HG03060 (cell line): ENCODE measurements around the gene NFAT5.
"Not testable (repeated sequence)": the region's sequence is repeated elsewhere in the genome, so short reads cannot be mapped to it uniquely, and the experiment has no call there.

Experiments
- ATAC-seq: cut with Tn5 transposase; IDR thresholded peaks from one replicate; pipeline ENCODE4 v1.9.1; 2021; ENCODE audit warnings: low read depth, moderate number of reproducible peaks; ENCODE audit not compliant: unreplicated experiment

The NFAT5 gene, protein sequence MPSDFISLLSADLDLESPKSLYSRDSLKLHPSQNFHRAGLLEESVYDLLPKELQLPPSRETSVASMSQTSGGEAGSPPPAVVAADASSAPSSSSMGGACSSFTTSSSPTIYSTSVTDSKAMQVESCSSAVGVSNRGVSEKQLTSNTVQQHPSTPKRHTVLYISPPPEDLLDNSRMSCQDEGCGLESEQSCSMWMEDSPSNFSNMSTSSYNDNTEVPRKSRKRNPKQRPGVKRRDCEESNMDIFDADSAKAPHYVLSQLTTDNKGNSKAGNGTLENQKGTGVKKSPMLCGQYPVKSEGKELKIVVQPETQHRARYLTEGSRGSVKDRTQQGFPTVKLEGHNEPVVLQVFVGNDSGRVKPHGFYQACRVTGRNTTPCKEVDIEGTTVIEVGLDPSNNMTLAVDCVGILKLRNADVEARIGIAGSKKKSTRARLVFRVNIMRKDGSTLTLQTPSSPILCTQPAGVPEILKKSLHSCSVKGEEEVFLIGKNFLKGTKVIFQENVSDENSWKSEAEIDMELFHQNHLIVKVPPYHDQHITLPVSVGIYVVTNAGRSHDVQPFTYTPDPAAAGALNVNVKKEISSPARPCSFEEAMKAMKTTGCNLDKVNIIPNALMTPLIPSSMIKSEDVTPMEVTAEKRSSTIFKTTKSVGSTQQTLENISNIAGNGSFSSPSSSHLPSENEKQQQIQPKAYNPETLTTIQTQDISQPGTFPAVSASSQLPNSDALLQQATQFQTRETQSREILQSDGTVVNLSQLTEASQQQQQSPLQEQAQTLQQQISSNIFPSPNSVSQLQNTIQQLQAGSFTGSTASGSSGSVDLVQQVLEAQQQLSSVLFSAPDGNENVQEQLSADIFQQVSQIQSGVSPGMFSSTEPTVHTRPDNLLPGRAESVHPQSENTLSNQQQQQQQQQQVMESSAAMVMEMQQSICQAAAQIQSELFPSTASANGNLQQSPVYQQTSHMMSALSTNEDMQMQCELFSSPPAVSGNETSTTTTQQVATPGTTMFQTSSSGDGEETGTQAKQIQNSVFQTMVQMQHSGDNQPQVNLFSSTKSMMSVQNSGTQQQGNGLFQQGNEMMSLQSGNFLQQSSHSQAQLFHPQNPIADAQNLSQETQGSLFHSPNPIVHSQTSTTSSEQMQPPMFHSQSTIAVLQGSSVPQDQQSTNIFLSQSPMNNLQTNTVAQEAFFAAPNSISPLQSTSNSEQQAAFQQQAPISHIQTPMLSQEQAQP (N-terminal part only)

DNA sequence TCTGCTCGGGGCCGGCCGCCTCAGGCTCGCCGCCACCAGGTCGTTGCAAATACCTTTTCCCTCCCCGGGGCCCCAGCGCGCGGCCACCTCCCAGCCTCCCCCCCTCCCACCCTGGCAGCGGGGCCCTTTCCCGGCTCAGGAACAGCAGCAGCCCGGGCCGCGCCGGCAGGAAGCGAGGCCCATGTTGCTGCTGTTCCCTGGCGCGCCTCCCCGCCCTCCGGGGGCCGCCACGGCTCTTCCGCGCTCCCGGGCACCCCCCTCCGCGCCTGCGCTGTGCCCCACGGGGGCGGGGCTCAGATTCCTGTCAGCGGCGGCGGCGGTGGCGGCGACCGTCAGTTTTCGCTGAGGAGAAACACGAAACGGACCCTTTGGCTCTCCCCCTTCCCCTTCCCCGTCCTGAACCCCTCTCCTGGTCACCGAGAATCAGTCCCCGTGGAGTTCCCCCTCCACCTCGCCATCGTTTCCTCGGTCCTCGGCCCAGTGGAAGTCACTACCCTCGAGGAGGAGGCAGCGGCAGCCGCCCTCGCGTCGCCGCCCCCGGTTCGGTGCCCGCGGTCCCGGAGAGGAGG, at the start of gene NFAT5:
Gene NFAT5, plus strand, starts transcription at position 296 of the 569 bp plus-strand sequence. CDS start 336 bp downstream, outside the sequence.
- ATAC-seq, result no peak

DNA sequence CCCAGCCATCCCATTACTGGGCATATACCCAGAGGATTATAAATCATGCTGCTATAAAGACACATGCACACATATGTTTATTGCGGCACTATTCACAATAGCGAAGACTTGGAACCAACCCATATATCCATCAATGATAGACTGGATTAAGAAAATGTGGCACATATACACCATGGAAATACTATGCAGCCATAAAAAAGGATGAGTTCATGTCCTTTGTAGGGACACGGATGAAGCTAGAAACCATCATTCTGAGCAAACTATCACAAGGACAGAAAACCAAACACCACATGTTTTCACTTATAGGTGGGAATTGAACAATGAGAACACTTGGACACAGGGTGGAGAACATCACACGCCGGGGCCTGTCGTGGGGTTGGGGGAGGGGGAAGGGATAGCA, 47.9 kb upstream of the NFAT5 start:
- not testable (repeated sequence) for ATAC-seq

DNA sequence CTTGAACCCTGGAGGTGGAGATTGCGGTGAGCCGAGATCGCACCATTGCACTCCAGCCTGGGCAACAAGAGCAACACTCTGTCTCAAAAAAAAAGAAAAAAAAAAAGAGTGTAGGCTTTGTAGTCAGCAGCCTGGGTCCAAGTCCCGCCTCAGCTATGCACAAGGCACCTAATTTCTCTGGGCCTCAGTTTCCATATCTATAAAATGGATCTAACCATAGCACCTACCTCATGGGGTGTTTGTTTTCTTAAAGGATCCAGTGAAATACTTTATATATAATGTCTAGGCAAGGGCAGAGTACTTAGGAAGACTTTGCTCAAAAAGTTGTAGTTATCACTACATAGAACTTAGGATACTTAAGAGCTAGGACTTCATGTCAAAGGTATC, 45.4 kb upstream of the NFAT5 start:
- ATAC-seq, result no peak

DNA sequence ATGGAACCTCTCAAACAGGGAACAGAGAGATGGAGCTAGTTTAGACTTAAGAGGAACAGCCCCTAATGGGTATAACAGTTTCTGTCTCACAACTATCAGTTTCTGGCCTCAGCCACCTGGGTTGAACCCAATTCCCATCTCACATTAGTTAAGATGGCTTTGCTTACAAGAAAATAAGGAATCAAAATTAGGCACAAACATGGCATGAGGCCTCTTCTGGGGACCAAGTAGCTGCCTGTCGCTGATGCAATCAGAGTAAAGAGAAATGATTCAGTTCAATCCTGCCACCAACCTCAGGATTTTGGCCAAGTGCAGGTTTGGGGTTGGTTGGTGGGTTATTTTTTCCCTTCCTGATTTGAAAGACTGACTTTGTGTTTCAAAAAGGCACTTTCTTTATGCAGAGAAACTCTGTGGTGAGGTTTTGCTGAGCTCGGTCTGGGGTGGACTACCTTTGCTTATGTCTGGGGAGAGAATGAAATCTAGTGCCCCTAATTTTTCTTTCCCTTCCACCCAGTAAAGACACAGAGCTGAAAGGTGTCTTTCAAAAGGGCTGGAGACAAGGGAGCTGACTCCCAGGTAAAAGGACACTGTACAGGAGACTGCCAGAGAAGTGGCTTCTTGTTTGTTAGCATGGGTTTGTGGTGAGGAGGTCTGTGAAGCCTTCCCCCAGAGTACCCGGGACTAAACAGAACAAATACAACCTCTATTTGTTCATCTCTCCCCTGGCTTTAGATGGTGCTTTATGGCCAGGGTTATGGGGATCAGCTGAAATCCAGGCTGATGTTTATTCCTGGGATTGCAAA, 44.8 kb upstream of the NFAT5 start:
- ATAC-seq, result no peak

DNA sequence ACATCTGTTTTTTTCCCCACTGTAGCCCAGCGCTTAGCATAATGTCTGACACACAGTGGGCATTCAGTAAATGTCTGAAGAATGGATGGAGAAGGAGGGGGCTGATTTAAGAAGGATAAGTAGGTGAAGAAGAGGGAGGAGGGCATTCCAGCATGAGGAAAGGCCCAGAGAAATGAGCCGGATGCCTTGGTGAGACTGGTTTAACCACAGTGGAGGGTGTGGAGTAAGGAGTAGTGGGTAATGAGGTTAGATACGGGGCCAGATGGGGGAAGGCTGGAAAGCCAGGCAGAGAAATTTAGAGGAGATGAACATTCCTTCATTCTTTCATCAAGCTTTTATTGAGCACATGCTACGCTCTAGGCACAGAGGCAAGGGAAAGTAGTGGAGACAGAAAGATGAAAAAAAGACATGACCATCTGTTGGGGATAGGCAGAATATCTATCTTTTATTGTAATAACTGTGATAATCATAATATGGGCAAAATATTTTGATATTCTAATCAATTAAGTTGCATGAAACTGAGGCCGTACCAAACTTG, 43.7 kb upstream of the NFAT5 start:
- ATAC-seq, result no peak

DNA sequence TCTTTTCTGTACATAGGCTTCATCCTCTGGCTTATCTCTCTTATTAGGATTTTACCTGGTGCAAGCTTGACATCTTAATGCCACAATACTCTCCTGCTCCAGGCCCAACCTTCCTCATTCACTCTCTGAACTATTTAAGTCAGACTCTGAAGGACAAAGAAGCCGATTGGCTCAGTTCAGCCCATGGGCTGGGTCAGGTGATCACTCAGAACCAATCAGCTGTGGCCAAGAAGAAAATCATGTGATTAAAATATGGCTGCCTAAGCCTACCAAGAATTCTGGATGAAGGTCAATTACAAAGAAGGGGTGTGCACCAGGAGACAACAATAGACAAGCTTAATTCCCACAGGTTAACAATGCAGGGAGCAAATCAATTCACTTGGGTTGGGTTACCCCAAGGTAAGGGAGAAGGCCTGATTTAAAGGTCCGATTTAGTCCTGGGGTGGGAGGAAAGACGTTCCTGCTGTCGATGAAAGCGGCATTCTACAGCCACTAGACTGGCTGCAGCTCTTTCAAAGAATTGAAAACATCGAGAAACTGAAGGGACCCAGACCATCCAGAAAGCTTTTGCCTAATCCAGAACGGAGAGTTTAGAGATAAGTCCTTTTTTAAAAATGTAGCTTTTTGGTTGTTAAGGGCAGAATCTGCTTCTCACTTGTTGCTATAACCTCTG, 42.9 kb upstream of the NFAT5 start:
- no peak for ATAC-seq

DNA sequence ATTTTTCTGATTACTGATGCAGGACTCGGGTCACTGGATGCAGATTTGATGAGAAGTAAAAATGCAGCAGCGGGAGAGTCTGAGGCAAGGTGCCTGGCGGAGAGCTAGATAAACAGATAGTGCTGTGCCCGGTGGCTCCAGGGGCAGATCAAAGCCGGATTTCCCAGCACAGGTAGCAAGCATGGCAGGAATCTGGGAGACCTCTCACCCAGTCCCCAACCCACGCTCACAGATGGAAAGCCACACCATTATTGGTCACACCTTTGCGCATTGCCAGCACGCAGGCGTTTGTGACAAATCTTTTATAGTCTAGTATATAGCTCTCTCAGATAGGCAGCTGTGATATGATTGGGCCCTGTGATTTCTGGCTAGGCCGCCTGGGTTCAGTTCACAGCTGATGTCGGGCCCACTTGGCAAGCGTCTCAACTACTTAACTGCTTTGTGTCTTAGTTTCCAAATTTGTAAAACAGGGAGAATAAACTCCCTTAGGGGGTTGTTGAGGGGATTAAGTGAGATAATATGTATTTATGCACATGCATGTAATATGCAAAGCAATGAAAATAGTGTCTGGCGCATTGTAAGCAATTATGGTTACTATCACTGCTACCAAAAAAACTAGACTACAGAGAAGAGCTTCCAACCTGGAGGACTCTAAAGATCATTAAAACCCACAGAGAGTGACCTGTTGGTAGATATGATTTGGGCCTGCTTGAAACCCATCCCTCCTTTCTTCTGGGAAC, 42.0 kb upstream of the NFAT5 start:
- ATAC-seq, result no peak

DNA sequence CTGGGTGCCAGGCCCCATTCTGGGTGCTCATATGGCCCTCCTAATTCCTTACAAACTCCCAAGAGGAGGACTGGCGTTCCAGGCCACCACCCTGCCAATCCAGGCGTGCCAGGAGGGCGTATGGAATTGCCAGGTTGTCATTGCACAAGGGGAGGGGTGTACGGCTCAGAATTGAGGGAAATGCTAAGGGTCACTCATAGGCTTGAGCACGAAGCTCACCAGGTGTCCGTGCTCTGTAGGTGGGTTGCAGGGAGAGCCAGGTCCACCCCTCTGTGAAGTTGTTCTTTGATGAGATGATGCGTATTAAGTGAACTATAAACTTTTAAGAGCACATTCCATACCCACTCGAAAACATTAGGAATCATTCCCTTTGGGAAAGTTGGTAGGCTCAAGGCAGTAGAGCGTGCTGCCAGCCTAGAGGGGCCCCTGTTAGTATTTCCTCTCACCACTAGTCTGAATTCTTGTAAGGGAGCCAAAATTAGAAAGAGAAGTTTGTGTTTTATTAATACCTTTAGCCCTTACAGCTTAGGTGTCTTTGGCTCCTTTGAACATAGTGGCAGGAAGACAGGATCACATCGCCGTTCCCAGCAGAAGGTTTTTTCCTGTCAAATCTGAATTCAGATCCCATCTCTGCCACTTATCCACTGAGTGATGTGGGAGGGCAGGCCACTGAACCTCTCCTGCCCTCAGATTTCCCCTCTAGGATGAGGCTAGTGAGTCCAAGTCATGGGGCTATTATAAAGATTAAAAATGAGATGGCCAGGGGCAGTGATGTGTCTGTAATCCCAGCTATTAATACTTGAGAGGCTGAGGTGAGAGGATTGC, 38.7 kb upstream of the NFAT5 start:
- ATAC-seq, result no peak

DNA sequence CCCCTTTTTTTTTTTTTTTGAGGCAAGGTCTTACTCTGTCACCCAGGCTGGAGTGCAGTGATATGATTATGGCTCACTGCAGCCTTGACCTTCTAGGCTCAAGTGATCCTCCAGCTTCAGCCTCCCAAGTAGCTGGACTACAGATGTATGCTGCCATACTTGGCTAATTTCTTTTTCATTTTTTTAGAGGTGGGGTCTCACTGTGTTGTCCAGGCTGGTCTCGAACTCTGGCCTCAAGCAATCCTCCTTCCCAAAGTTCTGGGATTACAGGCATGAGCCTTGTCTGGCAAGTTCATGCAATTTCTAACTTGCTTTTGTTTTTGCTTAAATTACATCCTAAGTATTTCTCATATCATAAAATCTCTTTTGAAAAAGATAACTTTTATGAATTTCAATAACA, 33.8 kb upstream of the NFAT5 start:
- ATAC-seq, result no peak

DNA sequence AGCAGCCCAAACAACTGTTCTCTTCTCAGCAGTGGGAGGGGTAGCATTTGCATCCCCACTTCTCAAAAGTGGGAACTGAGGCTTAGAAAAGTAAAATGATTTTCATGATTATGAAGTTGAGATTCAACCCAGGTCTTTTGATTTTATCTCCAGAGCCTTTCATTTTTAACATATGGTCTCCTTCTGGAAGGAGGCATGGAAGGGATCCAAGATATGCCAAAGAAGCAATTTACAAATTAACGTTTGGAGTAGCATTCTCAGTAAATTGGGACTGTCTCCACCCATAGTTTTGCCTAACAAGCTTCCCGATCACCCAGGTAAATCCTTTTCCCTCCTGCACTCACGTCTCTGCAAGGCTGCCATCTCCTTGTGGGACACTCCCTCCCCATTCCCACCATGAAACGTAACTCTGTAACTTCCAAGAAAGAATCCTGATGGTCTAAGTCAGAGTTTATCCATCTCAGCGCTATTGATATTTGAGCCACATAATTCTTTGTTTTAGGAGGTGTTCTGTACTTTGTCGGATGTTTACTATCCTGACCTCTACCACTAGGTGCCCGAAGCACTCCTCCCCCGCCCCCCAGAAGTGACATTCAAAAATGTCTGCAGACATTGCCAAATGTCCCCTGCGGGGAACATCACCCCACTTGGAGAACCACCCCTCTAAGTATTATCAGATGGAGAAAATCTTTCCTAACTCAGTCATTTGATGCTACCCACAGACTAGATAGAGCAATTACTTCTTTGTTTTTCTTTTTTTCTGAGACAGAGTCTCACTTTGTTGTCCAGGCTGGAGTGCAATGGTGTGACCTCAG, 32.9 kb upstream of the NFAT5 start:
- ATAC-seq, result no peak

DNA sequence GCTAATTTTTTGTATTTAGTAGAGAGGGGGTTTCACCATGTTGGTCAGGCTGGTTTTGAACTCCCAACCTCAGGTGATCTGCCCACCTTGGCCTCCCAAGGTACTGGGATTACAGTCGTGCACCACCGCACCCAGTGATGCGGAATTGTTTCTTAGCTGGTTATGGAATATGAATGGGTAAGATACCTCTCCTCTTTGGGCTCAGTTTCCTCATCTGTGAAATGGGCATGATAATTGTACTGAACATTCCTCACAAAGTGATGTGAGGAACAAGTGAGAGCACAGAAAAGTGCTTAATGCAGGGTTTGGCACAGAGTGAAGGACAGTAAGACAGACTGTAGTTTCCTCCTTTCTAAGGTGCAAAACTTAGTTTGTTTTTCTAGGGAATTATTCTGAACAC, 31.0 kb upstream of the NFAT5 start:
- ATAC-seq, result no peak

DNA sequence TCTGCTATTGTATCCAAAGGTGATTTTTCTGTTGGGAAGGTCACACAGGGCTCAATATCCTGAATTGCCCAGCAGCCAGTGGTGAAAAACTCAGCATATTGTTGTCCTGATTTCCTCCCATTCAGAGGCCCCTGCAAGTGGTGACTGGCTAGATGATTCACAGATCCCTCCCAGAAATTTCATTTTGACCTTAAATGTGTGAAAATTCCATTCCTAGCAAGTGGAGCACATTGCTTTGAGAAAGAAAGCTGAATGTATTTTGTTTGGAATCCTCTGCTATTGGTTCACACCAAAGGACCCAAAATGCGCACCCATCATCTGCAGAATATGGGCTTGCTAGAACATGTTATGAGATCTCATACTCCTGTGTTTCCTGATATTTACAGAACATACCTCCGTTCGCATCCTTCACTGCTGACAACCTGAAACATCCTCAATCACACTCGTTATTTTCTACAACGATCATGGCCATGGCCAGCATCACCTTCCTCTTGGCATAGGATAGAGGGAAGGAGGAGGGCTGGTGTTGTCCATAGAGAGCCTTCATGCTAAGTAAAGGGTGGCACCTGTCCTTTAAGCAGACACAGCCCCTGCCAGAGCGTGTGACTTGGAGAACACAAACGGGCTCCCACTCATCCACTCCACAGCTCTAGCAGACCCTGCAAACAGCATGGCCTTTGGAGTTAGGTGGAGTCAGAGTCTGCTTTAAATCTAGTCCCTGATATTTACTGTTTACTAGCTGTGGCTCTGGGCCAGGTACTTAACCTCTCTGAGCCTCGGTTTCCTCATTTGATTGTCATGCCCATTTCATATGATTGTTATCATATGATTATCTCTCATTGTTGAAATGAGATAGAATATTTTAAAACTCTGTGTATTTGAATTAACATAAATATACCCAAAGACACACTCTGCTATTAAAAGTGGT, 30.4 kb upstream of the NFAT5 start:
- ATAC-seq, result no peak

DNA sequence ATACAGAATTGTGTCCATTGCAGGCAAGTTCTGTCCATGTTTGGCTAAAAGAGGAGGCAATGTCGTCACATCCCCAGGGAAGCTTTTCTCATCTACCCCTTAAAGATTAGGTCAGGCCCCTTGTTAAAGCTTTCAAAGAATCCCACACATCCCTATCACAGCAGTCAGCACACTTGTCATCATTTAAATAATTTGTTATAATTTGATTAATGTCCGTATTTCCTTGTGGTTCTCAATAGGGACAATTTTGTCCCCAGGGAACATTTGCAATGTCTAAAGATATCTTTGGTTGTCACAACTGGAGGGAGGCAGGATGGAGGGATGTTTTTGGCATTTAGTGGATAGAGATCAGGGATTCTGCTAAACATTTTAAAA, 28.1 kb upstream of the NFAT5 start:
- ATAC-seq, result no peak

DNA sequence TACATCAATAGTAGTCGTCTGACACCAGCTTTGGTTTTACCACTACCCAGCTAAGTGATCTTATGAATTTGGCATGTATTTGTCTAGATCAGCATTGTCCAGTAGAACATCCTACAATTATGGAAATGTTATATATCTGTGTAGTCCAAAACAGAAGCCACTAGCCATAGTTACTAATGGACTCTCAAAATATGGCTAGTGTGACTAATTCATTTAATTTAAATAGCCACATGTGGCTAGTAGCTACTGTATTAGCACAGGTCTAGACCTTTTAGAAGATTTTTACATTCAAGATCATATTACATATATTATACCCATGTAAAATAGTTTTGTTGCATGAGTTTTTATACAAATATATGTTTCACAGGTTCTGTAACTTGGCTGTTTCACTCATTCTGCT, 27.0 kb upstream of the NFAT5 start:
- no peak for ATAC-seq

DNA sequence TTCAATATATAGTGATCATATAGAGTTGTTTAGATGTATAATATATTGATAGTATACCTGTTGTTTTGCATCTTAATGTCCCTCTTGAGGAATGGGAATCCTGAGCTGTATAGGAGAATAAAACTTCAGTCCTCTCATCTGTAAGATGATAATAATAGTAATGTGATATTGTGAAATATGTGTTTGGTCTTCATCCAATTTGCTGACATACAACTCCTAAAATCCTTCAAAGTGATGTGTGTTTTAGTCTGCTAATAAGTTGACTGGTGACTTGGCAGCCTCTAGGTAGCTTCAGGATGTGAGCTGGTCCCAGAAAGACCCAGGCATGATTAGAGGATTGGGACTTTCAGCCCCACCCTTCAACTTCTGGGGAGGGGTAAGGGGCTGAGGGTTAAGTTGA, 22.8 kb upstream of the NFAT5 start:
- ATAC-seq, result no peak

DNA sequence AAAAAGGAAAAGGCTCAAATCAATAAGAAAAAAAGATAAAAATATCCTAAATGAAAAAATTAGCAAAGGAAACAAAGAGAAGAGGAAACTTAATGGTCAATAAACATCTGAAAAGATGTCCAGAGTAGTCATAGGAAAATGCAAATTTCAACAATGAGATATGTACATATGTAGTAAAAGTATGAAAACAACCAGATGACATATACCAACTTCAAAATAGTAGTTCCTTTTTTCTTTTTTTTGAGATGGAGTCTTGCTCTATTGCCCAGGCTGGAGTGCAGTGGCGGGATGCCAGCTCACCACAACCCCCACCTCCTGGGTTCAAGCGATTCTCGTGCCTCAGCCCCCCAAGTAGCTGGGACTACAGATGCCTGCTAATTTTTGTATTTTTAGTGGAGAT, 21.7 kb upstream of the NFAT5 start:
- ATAC-seq, result no peak
